Mucosa of stomach (tissue), 1 donor: ENCODE measurements around the gene DENND6B.
"Not testable (repeated sequence)": the region's sequence is repeated elsewhere in the genome, so short reads cannot be mapped to it uniquely, and the experiment has no call there.

Experiments used
- H3K27me3 ChIP-seq: one replicate; pipeline ENCODE4 v1.7.0; 2013; ENCODE audit warnings: mild to moderate bottlenecking, low read length; ENCODE audit not compliant: control insufficient read depth, insufficient read depth
- H3K36me3 ChIP-seq: one replicate; pipeline ENCODE4 v1.7.0; 2013; ENCODE audit warnings: low read length; ENCODE audit not compliant: control insufficient read depth, insufficient read depth
- H3K4me1 ChIP-seq: one replicate; pipeline ENCODE4 v1.7.0; 2013; ENCODE audit warnings: mild to moderate bottlenecking, low read length; ENCODE audit not compliant: control insufficient read depth, insufficient read depth
- H3K4me3 ChIP-seq: one replicate; pipeline ENCODE4 v1.7.0; 2013; ENCODE audit warnings: low read length
- H3K9ac ChIP-seq: one replicate; pipeline ENCODE4 v1.7.0; 2013; ENCODE audit warnings: mild to moderate bottlenecking, low read length, moderate library complexity
- H3K9me3 ChIP-seq: one replicate; pipeline ENCODE4 v1.7.0; 2013; ENCODE audit warnings: mild to moderate bottlenecking, low read length, moderate library complexity; ENCODE audit not compliant: control insufficient read depth
- donor health status: Pancreatic carcinoma.

The DENND6B gene

DNA sequence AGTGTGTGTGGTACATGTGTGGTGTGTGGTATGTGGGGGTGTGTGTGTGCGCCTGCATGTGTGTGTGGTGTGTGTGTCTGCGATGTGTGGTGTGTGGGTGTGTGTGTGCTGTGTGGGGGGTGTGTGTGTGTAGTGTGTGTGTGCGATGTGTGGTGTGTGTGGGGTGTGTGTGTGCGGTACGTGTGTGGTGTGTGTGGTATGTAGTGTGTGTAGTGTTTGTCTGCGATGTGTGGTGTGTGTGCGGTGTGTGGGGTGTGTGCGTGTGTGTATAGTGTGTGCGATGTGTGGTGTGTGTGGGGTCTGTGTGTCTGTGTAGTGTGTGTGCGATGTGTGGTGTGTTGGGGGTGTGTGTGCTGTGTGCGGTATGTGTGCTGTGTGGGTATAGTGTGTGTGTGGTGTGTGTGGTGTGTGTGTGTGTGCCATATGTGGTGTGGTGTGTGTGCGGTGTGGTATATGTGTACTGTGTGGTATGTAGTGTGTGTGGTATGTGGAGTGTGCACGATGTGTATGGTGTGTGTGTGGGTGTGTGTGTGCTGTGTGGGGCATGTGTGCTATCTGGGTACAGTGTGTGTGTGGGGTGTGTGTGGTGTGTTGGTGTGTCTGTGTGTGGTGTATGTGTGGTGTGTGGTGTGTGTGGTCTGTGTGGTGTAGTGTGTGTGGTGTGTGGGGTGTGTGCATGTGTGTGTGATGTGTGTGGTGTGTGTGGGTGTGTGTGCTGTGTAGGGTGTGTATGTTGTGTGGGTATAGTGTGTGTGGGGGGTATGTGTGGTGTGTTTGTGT lies 10.6 kb upstream of the DENND6B start:
- H3K4me3 ChIP-seq, result no peak overlapping the region
- H3K27me3 ChIP-seq, result no peaks in the 10 kb centered on the region
- no peak overlapping the region for H3K9ac ChIP-seq
- no peaks in the 10 kb centered on the region for H3K9me3 ChIP-seq
- H3K4me1 ChIP-seq, result peaks cover 4% of the 10 kb centered on the region
- no peaks in the 10 kb centered on the region for H3K36me3 ChIP-seq

DNA sequence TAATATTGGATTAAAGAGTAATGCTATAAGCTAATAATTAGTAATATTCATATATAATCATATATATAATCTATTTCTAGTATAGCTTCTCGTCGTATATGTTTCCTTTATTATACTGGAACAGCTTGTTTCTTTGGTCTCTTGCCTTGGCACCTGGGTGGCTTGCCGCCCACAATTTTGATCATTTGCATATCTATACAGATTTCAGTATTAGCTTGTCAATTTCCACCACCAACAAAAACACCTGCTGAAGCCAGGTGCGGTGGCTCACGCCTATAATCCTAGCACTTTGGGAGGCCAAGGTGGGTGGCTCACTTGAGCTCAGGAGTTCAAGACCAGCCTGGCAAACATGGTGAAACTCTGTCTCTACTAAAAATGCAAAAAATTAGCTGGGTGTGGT lies 7.6 kb upstream of the DENND6B start:
- not testable (repeated sequence) for H3K4me3 ChIP-seq

DNA sequence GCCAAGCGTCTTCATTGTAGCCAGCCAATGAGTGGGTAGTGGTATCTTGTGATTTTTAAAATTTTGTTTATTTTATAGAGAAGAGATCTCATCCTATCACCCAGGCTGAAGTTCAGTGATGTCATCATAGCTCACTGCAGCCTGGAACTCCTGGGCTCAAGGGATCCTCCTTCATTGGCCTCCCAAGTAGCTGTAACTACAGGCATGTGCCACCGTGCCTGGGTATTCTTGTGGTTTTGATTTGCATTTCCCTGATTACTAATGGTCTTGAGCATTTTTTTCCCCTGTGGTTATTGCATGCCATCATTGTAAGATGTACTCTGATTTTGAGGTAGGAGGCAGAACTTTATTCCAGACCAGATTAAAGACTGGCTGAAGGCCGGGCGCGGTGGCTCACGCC lies 2.4 kb upstream of the DENND6B start:
- H3K4me3 ChIP-seq, result no peak overlapping the region
- H3K4me1 ChIP-seq, result peaks cover 23% of the 10 kb centered on the region
- H3K9ac ChIP-seq, result no peak overlapping the region
- H3K9me3 ChIP-seq, result no peaks in the 10 kb centered on the region
- no peaks in the 10 kb centered on the region for H3K36me3 ChIP-seq
- H3K27me3 ChIP-seq, result no peaks in the 10 kb centered on the region

More for the DNA sequence above, 7.6 kb upstream of the DENND6B start:
- H3K36me3 ChIP-seq, H3K9ac ChIP-seq, H3K27me3 ChIP-seq, H3K4me1 ChIP-seq, H3K9me3 ChIP-seq: not testable (repeated sequence)

DNA sequence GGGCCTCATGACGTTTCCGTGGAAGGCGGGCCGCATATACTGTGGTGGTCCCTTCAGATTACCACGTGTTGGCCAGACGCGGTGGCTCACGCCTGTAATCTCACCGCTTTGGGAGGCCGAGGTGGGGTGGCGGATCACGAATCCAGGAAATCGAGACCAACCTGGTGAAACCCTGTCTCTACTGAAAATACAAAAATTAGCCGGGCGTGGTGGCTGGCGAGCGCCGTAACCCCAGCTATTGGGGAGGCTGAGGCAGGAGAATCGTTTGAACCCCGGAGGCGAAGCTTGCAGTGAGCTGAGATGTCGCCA lies 853 bp upstream of the DENND6B start:
- Histone ChIP-seq H3K4me1 (peaks cover 23% of the 10 kb centered on the region), H3K27me3 (no peaks in the 10 kb centered on the region), H3K4me3 (peak overlapping the region; percentile 80), H3K9ac (peak overlapping the region; percentile 83), H3K9me3 (no peaks in the 10 kb centered on the region), H3K36me3 (no peaks in the 10 kb centered on the region)

DNA sequence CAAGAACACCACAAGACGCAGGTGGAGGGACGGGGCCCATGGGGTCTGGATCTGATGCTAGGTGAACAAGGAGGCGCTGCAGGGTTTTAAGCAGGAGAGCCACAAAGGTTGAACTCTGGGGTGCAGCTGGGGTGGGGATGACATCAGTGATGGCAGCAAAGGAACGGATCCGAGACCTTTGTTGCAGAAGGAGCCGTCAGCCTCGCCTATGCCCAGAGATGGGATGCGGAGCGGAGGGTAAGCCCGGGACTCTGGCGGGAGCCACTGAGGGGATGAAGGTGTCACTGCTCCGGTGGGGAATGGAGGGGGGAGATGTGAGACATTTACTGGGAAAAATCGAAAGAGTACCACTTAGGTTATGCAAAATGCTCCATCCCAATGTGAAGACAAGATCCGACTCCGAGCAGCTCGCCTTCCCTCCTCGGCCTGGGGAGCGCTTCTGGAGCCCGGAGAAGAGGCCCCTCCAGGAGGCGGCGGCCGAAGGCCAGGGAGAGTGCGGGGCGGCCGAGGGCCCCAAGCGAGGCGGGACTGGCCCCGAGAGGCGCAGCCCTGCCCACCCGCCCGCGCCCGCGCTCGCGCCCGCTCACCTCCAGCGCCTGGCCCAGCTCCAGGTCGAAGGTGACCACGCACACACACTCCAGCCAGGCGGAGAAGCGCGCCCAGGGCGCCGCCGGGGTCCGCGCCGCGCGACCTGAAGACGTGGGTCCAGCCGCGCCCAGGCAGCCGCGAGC lies 422 bp downstream of the DENND6B start:
- H3K9ac ChIP-seq, result peak overlapping the region; percentile 43
- H3K4me3 ChIP-seq, result no peak overlapping the region
- H3K4me1 ChIP-seq, result peaks cover 22% of the 10 kb centered on the region
- no peaks in the 10 kb centered on the region for H3K27me3 ChIP-seq
- H3K9me3 ChIP-seq, result no peaks in the 10 kb centered on the region
- no peaks in the 10 kb centered on the region for H3K36me3 ChIP-seq

DNA sequence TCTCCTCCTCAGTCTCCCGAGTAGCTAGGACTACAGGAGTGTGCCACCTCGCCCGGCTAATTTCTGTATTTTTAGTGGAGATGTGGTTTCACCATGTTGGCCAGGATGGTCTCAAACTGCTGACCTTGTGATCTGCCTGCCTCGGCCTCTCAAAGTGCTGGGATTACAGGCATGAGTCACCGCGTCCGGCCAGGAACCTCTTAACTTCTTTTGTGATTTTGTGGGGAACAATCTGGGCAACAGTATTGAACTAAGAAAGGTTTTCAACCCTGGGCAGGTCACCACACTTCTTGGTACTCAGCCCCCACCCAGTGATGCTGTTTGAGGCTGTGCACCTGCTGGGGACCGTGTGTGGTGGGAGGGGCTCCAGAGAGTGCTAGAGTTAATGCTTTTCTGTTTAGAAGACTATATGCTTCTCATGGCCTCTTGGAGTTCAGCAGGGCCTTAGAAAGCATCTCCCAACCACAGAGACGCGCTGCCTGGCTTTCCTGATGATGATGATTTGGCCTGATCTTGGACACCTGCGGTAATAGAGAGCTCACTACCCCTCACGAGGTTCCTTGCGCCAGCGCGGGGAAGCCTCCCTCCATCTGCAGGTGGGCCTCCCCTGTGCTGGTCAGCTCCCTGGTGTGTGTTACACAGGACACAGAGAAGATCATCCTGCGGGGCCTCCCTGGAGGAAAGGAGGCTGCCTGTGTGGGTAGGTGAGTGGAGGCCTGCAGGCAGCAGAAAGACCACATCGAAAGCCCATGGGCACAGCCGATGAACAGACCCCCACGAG lies 1.2 kb downstream of the DENND6B start:
- no peaks in the 10 kb centered on the region for H3K27me3 ChIP-seq
- H3K9me3 ChIP-seq, result no peaks in the 10 kb centered on the region
- peaks cover 16% of the 10 kb centered on the region for H3K4me1 ChIP-seq
- H3K4me3 ChIP-seq, result no peak overlapping the region
- no peaks in the 10 kb centered on the region for H3K36me3 ChIP-seq
- H3K9ac ChIP-seq, result peak overlapping the region; percentile 43

DNA sequence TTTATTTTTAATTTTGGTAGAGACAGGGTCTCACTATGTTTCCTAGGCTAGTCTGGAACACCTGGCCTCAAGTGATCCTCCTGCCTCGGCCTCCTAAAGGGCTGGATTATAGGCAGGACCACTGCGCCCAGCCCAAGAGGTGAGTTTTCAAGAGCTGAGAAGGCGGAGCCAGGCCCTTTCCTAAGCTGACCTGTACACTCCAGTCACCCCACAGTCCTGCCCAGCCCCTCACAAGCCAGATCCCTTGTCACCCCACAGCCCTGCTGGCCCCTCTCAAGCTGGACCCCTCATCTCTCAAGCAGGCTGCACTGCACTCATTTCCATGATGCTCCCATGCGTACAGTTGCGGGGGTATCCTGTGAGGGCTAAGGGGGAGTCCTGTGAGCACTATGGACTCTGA lies 2.9 kb downstream of the DENND6B start:
- Histone ChIP-seq H3K4me3 (no peak overlapping the region), H3K27me3 (no peaks in the 10 kb centered on the region), H3K9ac (no peak overlapping the region), H3K9me3 (no peaks in the 10 kb centered on the region), H3K36me3 (no peaks in the 10 kb centered on the region), H3K4me1 (peaks cover 21% of the 10 kb centered on the region)

DNA sequence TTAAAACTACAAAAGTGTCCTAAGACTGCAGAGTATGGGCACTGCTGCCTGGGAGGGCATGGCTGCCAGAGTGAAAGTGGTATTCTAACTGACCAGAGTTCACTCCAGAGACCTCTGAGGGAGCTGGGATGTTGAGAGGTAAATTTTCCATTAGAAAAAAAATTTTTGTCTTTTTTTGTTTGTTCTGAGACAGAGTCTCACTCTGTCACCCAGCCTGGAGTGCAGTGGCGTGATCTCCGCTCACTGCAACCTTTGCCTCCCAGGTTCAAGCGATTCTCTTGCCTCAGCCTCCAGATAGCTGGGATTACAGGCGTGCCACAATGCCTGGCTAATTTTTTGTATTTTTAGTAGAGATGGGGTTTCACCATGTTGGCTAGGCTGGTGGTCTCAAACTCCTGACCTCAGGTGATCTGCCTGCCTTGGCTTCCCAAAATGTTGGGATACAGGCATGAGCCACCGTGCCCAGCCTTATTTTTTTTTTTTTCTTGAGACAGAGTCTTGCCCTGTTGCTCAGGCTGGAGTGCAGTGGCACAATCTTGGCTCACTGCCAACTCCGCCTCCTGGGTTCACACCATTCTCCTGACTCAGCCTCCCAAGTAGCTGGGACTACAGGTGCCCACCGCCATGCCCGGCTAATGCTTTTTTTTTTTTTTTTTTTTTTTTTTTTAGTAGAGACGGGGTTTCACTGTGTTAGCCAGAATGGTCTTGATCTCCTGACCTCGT lies 4.3 kb downstream of the DENND6B start:
- H3K9ac ChIP-seq, H3K27me3 ChIP-seq, H3K36me3 ChIP-seq, H3K9me3 ChIP-seq, H3K4me3 ChIP-seq: not testable (repeated sequence)
- H3K4me1 ChIP-seq, result peaks cover 18% of the 10 kb centered on the region

GRCh38 chr22:50320671-50321325 lies 6.0 kb downstream of the DENND6B start:
- Histone ChIP-seq H3K9ac (no peak overlapping the region), H3K4me3 (no peak overlapping the region), H3K4me1 (peaks cover 8% of the 10 kb centered on the region), H3K27me3 (no peaks in the 10 kb centered on the region), H3K36me3 (no peaks in the 10 kb centered on the region), H3K9me3 (no peaks in the 10 kb centered on the region)

- Histone ChIP-seq H3K27me3 (no peaks in the 10 kb centered on the region), H3K4me3 (no peak overlapping the region), H3K9ac (no peak overlapping the region), H3K4me1 (peaks cover 5% of the 10 kb centered on the region), H3K36me3 (no peaks in the 10 kb centered on the region), H3K9me3 (no peaks in the 10 kb centered on the region)
Measured at GRCh38 chr22:50320116-50320515, 6.7 kb downstream of the DENND6B start.

DNA sequence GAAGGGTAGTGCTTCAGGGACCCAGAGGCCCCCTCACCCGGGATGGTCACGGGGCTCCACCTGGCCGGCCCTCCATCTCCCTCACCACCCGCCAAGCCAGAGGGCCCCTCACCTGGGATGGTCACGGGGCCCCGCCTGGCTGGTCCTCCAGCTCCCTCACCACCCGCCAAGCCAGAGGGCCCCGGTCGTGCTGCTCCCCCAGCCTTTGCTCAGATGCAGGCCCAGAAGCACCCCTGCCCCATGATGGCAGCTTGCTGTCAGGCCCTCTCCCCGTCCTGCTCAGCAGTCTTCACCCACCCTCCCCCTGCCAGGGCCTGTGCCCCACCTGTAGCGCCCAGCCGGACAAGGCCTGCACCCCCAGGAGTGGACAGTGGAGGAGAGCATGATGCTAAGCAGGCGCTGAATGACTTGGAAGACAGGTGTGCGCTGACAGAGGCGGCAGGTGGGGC lies 7.3 kb downstream of the DENND6B start:
- Histone ChIP-seq H3K36me3 (no peaks in the 10 kb centered on the region), H3K9me3 (no peaks in the 10 kb centered on the region), H3K4me1 (peaks cover 7% of the 10 kb centered on the region)

More for the DNA sequence above, 7.3 kb downstream of the DENND6B start:
- Histone ChIP-seq H3K27me3 (no peaks in the 10 kb centered on the region), H3K4me3 (no peak overlapping the region), H3K9ac (no peak overlapping the region)
